Measurements from ENCODE around the gene ZDHHC12.

Gene ZDHHC12, protein sequence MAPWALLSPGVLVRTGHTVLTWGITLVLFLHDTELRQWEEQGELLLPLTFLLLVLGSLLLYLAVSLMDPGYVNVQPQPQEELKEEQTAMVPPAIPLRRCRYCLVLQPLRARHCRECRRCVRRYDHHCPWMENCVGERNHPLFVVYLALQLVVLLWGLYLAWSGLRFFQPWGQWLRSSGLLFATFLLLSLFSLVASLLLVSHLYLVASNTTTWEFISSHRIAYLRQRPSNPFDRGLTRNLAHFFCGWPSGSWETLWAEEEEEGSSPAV

GRCh38 chr9:128723866-128724743 is at the start of gene ZDHHC12:
Gene ZDHHC12 (minus strand): TSS chr9:128724127. CDS start chr9:128724093, 34 bp downstream.
- peak; percentile 77 for DNase-seq (ENCODE audit: low read depth)

DNA sequence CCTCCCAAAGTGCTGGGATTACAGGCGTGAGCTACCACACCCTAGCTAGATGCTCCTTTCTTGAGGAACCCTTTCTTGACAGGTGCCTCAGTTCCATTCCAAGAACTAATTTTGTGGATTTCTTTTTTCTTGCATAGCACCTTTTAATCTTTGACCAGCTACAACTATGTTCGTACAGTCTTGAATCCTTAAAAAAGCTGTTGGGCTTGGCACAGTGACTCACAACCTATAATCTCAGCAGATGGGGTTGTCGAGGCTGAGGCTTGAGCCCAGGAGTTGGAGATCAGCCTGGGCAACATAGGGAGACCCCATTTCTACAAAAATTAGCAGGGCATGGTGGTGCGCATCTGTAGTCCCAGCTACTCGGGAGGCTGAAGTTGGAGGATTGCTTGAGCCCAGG is 49.1 kb upstream of the ZDHHC12 start:
- DNase-seq (ENCODE audit: low read depth): no peak

GRCh38 chr9:128771745-128772519 is 48.0 kb upstream of the ZDHHC12 start, which contains the start of gene ZER1:
Gene ZER1 (minus strand): TSS chr9:128771927. CDS start chr9:128755565, 16,362 bp downstream.
- peak; percentile 77 for DNase-seq (ENCODE audit: low read depth)

DNA sequence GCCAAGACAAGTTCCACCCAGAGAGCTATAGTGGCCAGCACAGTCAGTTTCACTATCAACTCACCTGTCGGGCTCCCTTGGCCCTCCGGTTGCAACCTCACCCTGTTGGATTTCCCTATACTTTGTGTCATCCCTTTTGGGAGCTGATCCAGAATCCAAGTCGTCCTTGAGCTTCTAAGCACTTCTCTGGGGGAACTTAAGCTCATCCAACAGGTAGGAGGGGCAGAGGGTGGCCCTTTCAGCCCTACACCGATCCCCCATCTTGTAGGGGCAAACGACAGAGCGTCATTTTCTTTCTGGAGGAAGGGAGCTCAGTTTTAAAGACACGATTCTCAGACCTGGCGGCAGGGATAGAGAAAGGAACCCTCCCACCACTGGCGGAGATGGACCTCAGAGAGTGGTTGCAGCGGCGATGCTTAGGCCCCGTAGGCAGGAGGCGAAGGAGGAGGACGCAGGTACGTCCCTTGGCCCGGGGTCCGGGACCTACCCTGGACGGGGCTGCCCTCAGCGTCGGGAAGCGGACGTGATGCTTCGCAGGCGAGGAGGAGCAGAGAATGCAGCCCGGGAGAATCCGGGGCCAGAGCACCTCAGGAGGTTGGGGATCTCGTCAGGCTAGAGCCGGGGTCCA is 47.3 kb upstream of the ZDHHC12 start:
- DNase-seq (ENCODE audit: low read depth): no peak

- no peak for DNase-seq (ENCODE audit: low read depth)
These were observed 46.5 kb upstream of the ZDHHC12 start for GRCh38 chr9:128770286-128771030.

GRCh38 chr9:128768606-128769005 is 44.7 kb upstream of the ZDHHC12 start:
- no peak for DNase-seq (ENCODE audit: low read depth)

GRCh38 chr9:128765499-128765898 is 41.6 kb upstream of the ZDHHC12 start:
- no peak for DNase-seq (ENCODE audit: low read depth)

- DNase-seq (ENCODE audit: low read depth): no peak
These were observed 40.4 kb upstream of the ZDHHC12 start for GRCh38 chr9:128764361-128764760.

- no peak for DNase-seq (ENCODE audit: low read depth)
These were observed 38.9 kb upstream of the ZDHHC12 start for GRCh38 chr9:128762671-128763449.

GRCh38 chr9:128757602-128758001 is 33.7 kb upstream of the ZDHHC12 start:
- DNase-seq (ENCODE audit: low read depth): no peak

- no peak for DNase-seq (ENCODE audit: low read depth)
These were observed 29.7 kb upstream of the ZDHHC12 start for GRCh38 chr9:128753627-128754026.

- DNase-seq (ENCODE audit: low read depth): no peak
These were observed 27.1 kb upstream of the ZDHHC12 start for GRCh38 chr9:128750926-128751595.

DNA sequence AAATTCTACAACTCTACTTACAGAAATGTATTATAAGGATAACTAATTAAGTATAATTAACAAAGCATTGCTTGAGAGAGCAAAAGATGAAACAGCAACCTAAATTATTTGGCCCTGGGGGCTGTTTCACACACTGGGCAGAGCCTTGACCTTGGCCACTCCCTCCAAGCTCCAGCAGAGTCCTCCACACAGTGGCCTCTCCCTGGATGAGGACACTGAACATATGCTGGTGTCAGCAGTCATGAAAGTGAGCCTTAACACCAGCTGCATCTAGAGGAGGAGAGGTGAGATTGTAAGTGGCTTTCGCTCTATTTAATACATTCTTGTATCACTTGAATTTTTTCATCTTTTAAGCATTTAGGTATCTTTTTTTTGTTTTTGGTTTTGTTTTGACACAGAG is 23.3 kb upstream of the ZDHHC12 start:
- no peak for DNase-seq (ENCODE audit: low read depth)

- no peak for DNase-seq (ENCODE audit: low read depth)
These were observed 19.5 kb upstream of the ZDHHC12 start for GRCh38 chr9:128743421-128743820.

GRCh38 chr9:128742401-128742800 is 18.5 kb upstream of the ZDHHC12 start:
- no peak for DNase-seq (ENCODE audit: low read depth)

DNA sequence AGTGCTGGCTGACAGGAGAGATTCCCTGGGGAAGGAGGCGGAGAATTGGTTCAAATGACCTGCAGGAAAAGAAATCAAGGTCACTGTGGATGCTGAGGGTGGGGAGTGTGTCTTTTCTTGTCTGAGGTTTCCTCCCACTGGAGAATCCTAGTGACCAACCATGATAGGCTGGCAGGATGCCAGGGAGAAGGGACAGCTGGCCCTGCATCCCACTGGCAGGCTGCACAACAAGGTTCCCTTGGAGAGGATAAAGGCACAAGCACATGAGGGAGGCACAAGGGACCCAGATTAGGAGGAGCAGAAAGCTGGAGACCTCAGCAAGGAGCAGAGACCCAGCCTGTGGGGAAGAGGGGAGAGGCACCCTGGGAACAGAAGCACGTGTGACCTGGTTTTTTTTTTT is 11.4 kb upstream of the ZDHHC12 start:
- DNase-seq (ENCODE audit: low read depth): no peak

DNA sequence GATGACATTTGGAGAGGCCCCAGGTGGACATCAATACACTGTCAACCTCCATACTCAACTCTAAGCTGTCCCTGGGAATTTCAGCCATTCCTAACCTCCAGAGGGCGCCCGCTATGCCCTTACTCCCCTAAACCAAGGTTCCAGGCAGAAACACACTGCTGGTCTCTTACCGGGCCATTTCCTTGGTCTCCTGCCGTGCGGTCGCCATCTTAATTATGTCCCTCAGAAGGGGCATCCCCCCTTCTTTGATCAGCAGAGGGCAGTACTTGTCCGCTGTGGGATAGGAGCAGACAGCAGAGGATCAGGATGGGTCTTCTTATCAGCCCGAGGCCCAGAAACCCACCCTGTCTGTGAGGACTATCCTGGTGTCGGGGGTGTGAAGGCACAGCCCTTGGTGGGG is 9.3 kb upstream of the ZDHHC12 start:
- DNase-seq (ENCODE audit: low read depth): peak; percentile 45

DNA sequence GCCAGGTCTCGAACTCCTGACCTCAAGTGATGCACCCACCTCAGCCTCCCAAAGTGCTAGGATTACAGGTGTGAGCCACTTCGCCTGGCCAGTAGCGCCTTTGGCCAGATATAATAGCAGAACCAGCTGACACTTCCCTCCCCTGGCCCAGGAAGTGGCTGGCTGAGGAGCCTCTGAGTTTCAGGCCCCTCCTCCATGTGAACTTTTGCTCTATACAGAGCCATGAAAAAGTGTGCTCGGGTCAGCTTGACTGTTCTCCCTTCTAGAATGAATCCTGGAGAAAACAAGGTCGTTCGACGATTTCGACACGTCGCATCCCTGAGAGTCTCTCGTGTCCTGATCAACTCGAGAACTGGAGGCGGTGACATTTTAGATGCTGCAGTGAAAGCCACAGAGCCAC is 8.6 kb upstream of the ZDHHC12 start:
- DNase-seq (ENCODE audit: low read depth): no peak

DNA sequence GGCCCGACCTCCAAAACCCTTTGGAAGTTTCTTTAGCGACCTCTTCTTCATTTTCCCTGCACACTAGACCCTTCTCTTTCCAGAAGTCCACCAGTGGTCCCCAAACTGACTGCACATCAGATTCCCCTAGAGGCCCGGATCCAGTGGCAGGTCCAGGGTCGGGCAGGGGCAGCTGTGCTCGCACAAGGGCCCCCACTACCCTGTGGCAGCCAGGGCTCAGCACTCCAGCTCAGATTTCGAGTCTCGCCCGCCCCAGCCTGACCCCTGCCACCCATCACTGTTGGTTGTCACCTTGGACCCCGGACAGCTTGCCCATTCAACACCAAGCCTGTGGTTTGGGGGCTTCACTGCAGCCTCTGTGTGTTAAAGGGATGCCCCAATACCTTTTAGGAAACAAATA is 7.8 kb upstream of the ZDHHC12 start:
- no peak for DNase-seq (ENCODE audit: low read depth)

DNA sequence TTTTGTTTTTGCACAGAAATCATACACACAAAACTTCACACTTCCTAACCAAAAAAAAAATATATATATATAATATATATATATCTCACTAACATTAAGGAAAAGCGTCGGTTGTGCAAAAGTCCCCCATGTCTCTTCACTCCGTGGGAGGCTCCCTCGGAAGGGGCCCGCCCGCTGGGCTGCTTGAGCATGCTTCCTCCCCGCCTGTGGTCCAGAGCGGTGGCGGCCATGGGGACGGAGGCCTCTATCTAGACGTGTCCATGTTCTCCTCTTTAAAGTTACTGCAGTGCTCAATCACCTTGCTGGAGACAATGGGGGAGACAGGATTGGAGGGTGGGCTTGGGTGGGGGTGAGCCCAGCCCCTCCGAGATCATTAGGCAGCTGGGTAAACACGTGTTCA is 7.2 kb upstream of the ZDHHC12 start:
- no peak for DNase-seq (ENCODE audit: low read depth)
